ENCODE results near the gene GAK.
A peak's percentile ranks its signal among the peaks of the same experiment; 100 is the strongest.

The GAK gene

DNA sequence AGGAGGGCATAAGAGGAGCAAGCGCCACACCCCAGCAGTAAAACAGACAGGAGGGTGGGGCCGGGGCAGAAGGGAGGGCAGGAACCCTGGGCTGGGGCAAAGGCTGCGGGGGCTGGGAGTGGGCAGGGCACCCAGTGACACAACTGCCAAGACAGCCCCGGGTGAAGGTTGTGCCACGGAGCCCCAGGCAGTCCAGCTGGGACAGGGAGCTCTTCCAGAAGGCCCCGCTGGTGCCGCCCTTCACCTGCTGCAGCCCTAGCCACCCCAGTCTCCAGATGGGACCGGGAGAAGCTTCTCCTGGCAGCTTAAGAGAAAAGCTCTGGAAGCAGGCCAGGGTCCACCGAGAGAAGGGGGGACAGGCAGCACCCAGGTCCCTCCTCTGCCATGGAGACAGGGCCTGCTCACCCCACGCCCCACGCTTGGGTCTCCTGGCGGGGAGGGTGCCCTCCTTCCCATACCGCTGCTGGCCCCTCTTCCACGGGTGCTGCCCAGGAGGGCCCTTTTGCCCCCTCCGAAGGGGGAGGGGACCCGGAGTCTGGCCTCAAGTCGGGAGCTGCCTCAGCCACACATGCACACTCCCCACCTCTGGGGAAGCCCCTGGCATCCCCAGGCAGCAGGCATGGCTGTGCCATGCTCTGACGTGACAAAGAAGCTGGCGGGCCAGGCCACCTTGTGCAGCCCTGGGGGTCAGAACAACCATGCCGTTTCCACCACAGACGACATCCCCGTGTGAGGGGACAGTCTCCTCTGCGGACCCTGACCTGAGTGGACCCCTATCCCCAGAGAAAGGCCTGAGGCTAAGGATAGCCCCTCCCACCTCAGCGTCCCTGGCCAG is 39.8 kb upstream of the GAK start:
- peak overlapping the region; percentile 71 for H3K4me3 ChIP-seq (ENCODE audit: low read depth, low read length)
- no peak for TF ChIP-seq CTCF (conservative IDR thresholded peaks at IDR 0.05; ENCODE audit: low read depth, low read length)

DNA sequence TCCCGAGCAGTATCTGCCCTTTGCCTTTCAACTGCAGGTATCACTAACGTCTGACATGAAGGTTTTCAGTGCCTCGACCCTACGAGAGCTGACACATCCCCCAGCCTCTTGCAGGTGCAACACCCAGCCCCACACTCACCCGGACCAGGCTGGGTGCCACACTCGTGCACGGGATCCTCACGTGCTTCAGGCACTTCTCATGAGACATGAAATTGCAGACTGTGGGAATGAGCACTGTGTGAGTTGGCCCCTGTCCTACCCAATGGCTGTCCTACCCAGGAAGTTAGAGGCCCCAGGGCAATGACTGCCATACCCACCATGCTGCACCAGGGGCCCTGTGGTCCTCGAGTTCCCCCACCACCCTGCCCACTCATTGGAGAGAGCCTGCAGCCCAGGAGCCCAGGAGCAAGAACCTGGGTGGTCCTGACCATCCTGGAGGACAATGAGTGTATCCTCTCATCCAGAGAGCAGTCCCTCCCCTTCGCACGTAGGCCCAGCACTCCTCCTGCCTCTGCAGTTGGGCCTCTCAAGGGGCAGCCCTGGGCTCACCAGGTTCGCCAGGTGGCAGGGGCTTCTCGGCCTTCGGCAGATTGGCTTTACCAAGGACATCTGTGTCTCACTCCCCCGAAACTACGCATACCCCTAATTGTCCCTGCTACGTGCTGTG is 38.9 kb upstream of the GAK start:
- no peak for DNase-seq (ENCODE audit: low read depth)
- TF ChIP-seq CTCF (conservative IDR thresholded peaks at IDR 0.05; ENCODE audit: low read depth, low read length) = no peak
- no peak overlapping the region for H3K4me3 ChIP-seq (ENCODE audit: low read depth, low read length)

More for the DNA sequence above, 39.8 kb upstream of the GAK start:
- no peak for DNase-seq (ENCODE audit: low read depth)

GRCh38 chr4:970046-970745 is 38.1 kb upstream of the GAK start:
- no peak for TF ChIP-seq CTCF (conservative IDR thresholded peaks at IDR 0.05; ENCODE audit: low read depth, low read length)
- DNase-seq (ENCODE audit: low read depth) = no peak
- H3K4me3 ChIP-seq (ENCODE audit: low read depth, low read length) = no peak overlapping the region

- H3K4me3 ChIP-seq (ENCODE audit: low read depth, low read length) = no peak overlapping the region
- no peak for DNase-seq (ENCODE audit: low read depth)
- TF ChIP-seq CTCF (conservative IDR thresholded peaks at IDR 0.05; ENCODE audit: low read depth, low read length) = no peak
Observed at GRCh38 chr4:968621-969394, 36.7 kb upstream of the GAK start.

GRCh38 chr4:968221-968620 is 36.1 kb upstream of the GAK start:
- no peak for DNase-seq (ENCODE audit: low read depth)
- no peak overlapping the region for H3K4me3 ChIP-seq (ENCODE audit: low read depth, low read length)
- no peak for TF ChIP-seq CTCF (conservative IDR thresholded peaks at IDR 0.05; ENCODE audit: low read depth, low read length)

Measured in choroid plexus epithelial cell (primary cell).